Amniotic stem cell (primary cell): ENCODE results near the gene PRIMPOL.

Experiments used
- DNase-seq: peaks from one replicate; lab custom pipeline; 2025; lab: John Stamatoyannopoulos, UW

The PRIMPOL gene

GRCh38 chr4:184666670-184667069, 17.1 kb downstream of the PRIMPOL start:
- DNase-seq = no peak

- DNase-seq = no peak
Observed at GRCh38 chr4:184668096-184668495, 18.6 kb downstream of the PRIMPOL start.

- no peak for DNase-seq
Observed at GRCh38 chr4:184668511-184669114, 19.1 kb downstream of the PRIMPOL start.

- DNase-seq = no peak
Observed at GRCh38 chr4:184669251-184669650, 19.7 kb downstream of the PRIMPOL start.

- no peak for DNase-seq
Observed at GRCh38 chr4:184671101-184671500, 21.6 kb downstream of the PRIMPOL start.

- no peak for DNase-seq
Observed at GRCh38 chr4:184672741-184673140, 23.2 kb downstream of the PRIMPOL start.

- DNase-seq = no peak
Observed at GRCh38 chr4:184674011-184674410, 24.5 kb downstream of the PRIMPOL start.

- DNase-seq = no peak
Observed at GRCh38 chr4:184675018-184675417, 25.5 kb downstream of the PRIMPOL start.

- DNase-seq = no peak
Observed at GRCh38 chr4:184675821-184676492, 26.4 kb downstream of the PRIMPOL start.

GRCh38 chr4:184680698-184681097, 31.2 kb downstream of the PRIMPOL start:
- DNase-seq = no peak

GRCh38 chr4:184681916-184682315, 32.4 kb downstream of the PRIMPOL start:
- no peak for DNase-seq

GRCh38 chr4:184684491-184685189, 35.1 kb downstream of the PRIMPOL start:
- DNase-seq = no peak

GRCh38 chr4:184688005-184688404, 38.5 kb downstream of the PRIMPOL start:
- DNase-seq = no peak

- DNase-seq = peak; percentile 92
Observed at GRCh38 chr4:184688447-184688846, 38.9 kb downstream of the PRIMPOL start.

- no peak for DNase-seq
Observed at GRCh38 chr4:184689681-184690080, 40.1 kb downstream of the PRIMPOL start.

GRCh38 chr4:184693056-184693455, 43.5 kb downstream of the PRIMPOL start:
- no peak for DNase-seq

GRCh38 chr4:184694412-184694956, 44.9 kb downstream of the PRIMPOL start:
- no peak for DNase-seq

GRCh38 chr4:184695178-184695896, 45.8 kb downstream of the PRIMPOL start:
- DNase-seq = no peak

GRCh38 chr4:184697956-184698355, 48.4 kb downstream of the PRIMPOL start:
- no peak for DNase-seq

GRCh38 chr4:184699941-184700340, 50.4 kb downstream of the PRIMPOL start:
- no peak for DNase-seq

GRCh38 chr4:184702114-184702513, 52.6 kb downstream of the PRIMPOL start:
- DNase-seq = no peak

- no peak for DNase-seq
Observed at GRCh38 chr4:184705692-184706091, 56.2 kb downstream of the PRIMPOL start.
